ENCODE results near the gene ZDHHC11B.
"Not testable (repeated sequence)": the region's sequence is repeated elsewhere in the genome, so short reads cannot be mapped to it uniquely, and the experiment has no call there.

GRCh38 chr5:770585-770984, 13.9 kb downstream of the ZDHHC11B start:
- not testable (repeated sequence) for TF ChIP-seq CTCF (conservative IDR thresholded peaks at IDR 0.05 in 1 of 2, IDR thresholded peaks at IDR 0.05 in 1 of 2; ENCODE audit: low read depth in 1 of 2, low read length in 2 of 2); EZH2 (IDR thresholded peaks at IDR 0.05; ENCODE audit: low read length, missing control alignments)
